ENCODE measurements around the gene CD22.
"Not testable (repeated sequence)": the region's sequence is repeated elsewhere in the genome, so short reads cannot be mapped to it uniquely, and the experiment has no call there.

The CD22 gene

DNA sequence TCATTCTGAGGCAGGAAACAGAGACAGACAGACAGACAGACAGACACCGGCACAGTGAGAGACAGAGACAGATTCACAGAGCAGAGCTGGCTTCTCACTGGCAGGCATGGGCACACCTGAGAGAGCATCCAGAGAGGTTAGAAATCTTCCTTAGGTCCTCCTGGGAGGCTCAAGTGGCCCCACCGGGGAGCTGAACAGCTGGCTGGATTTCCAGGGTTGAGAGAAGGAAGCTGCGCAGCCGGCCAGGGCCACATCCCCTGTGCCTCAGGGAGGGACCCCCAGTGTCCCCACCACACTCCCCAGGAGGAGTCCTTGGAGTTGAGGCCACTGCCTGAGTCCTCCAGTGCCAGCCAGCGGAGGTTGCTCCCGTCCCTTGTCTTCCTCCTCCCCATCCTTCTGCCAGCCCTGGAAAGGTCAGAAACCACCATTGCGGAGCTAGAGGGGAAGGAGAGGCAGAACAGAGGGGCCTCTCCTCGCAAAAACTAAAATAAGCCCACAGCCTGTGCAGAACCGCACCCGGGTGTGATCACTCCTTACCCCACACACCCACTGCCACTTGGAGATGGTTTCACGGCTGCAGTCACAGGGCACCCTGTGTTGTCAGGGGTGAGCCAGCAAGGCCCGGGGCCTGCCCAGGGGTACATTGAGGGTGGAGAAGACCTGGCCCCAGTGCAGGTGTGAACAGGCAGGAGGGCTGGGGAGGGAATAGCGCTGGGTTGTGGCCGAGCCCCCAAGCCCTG is 33.4 kb downstream of the CD22 start:
- DNase-seq: no peak

GRCh38 chr19:35363001-35363590 is 34.1 kb downstream of the CD22 start:
- DNase-seq: no peak

GRCh38 chr19:35363711-35364425 is 34.9 kb downstream of the CD22 start:
- no peak for DNase-seq

DNA sequence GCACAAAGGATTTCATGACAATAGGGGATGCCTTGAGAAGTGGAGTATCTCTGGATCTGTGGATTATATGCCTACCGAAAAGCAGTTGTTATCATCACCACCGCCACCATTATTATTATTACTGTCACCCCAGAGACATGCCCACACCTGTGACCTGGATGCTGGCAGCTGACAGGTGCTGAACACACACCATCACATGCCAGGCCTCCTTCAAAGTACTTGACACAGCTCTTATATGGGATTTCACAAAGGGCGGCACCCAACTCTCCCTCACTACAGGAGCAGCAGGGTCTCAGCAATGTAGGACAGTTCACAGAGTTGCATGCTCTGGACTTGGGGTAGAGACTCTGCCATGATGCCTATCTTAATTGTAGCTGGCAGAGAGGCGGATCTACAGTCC is 36.3 kb downstream of the CD22 start:
- no peak for DNase-seq

DNA sequence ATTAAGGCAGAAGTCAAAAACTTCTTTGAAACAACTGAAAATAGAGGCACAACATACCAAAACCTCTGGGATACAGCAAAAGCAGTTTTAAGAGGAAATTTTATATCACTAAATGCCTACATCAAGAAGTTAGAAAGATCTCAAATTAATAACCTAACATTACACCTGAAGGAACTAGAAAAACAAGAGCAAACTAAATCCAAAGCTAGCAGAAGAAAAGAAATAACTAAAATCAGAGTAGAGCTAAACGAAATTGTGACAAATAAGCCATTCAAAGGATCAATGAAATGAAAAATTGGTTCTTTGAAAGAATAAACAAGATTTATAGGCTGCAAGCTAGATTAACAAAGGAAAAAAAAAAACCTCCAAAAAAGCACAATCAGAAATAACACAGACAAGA is 39.4 kb downstream of the CD22 start:
- no peak for DNase-seq

GRCh38 chr19:35369522-35369921 is 40.5 kb downstream of the CD22 start:
- no peak for DNase-seq

GRCh38 chr19:35370722-35371121 is 41.7 kb downstream of the CD22 start, which contains the start of gene GPR42:
GPR42 (plus strand) TSS chr19:35371068; CDS start chr19:35371360, 292 bp downstream.
- no peak for DNase-seq

GRCh38 chr19:35373492-35373891 is 44.5 kb downstream of the CD22 start:
- DNase-seq: no peak

DNA sequence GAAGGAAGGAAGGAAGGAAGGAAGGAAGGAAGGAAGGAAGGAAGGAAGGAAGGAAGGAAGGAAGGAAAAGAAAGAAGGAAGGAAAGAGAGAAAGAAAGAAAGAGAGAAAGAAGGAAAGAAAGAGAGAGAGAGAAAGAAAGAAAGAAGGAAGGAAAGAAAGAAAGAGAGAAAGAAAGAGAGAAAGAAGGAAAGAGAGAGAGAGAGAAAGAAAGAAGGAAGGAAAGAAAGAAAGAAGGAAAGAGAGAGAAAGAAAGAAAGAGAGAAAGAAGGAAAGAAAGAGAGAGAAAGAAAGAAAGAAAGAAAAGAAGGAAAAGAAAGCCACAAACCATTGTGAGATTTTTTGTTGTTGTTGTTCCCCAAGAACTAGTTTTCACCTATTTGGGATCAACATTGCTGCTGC is 45.0 kb downstream of the CD22 start:
- not testable (repeated sequence) for DNase-seq

GRCh38 chr19:35375505-35376307 is 46.7 kb downstream of the CD22 start:
- no peak for DNase-seq

- DNase-seq: no peak
Observed at GRCh38 chr19:35377656-35378055, 48.7 kb downstream of the CD22 start.

DNA sequence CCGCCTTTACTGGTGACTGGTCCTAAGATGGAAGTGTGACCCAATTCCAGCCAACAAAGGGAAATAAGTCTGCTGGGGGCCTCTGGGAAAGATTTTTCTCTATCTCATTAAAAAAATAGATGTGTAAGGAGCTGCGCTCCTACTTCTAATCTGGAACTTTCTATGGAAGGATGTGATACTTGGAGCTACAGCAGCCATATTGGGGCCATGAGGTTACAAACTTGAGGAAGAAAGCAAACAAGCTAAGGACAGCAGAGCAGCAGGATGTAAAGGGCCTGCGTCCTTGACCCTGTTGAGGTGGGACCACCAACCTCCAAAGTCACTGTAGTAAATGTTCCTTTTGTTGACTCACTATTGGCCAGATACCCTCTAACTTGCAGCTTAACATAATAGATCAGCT is 49.4 kb downstream of the CD22 start:
- no peak for DNase-seq

GRCh38 chr19:35379545-35379944 is 50.6 kb downstream of the CD22 start:
- DNase-seq: not testable (repeated sequence)

DNA sequence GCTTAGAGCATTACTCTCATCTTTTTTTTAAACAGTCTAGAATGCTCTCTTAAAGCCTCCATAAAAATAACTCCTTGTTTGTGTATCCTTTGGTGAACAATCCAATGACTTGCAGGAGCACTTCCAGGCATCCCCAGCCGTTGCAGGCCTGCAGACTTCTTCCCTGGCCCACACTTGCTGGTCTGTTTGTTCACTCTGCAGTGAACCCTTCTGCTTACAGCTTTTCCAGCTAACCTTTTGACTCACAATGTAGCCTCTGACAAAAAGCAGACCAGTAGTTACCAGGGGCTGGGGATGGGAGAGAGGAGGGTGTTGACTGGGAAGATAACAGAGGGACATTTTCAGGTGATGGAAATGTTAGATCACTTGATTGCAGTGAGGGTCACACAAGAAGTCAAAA is 51.0 kb downstream of the CD22 start:
- DNase-seq: no peak

- no peak for DNase-seq
Observed at GRCh38 chr19:35380450-35381124, 51.6 kb downstream of the CD22 start.

- no peak for DNase-seq
Observed at GRCh38 chr19:35381318-35381717, 52.3 kb downstream of the CD22 start.

DNA sequence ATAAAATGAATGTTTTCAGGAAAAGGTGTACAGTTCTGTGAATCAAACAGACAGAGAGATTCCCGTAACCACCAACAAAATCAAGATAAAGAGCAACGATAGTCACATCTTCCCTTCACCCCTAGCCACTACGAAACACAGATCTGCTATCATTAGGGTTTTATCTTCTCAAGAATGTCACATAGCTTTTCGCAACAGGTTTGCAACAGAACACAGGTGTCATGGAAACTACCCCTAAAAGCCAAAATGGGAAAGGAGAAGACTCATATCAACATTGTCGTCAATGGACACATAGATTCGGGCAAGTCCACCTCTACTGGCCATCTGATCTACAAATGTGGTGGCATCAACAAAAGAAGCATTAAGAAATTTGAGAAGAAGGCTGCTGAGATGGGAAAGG is 52.9 kb downstream of the CD22 start:
- DNase-seq: no peak

DNA sequence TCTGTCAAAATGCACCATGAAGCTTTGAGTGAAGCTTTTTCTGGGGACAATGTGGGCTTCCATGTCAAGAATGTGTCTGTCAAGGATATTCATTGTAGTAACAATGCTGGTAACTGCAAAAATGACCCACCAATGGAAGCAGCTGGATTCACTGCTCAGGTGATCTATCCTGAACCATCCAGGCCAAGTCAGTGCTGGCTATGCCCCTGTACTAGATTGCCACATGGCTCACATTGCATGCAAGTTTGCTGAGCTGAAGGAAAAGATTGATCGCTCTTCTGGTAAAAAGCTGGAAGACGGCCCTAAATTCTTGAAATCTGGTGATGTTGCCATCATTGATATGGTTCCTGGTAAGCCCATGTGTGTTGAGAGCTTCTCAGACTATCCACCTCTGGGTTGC is 54.5 kb downstream of the CD22 start:
- DNase-seq: no peak

GRCh38 chr19:35388277-35389054 is 59.5 kb downstream of the CD22 start:
- DNase-seq: no peak

DNA sequence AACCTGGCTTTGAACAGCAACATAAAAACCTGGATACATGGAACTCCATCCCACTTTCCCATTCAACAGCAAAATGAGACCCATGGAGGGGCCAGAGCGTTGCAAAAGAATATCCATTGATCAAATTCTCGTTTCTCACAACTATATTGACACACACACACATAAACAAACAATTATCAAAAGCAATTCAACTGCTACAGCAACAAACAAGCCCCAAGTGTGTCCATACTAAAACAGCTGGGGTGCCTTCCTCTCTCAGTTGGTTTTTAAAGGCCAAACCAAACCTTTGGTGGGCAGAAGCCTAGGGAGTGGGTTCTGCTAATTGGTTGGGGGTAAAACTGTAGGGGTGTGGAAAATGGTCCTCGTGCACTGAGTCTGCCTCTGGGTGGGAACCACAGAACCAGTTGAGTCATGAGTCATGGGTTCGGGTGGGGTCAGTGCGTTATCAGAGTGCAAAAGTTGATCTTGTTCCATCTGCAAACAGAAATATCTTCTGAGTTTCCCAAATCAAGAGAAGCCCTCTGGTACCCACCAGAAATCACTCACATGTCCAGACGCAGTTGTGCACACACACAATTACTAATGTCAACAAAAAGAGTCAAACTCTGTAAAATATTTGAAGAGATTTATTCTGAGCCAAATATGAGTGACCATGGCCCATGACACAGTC is 60.3 kb downstream of the CD22 start:
- no peak for DNase-seq

Data from EL (cell line).